NCI-H2029 treated with DMSO at 0.1 percent for 48 hours (cell line): ENCODE data around the gene CHST5.
"Not testable (repeated sequence)": the region's sequence is repeated elsewhere in the genome, so short reads cannot be mapped to it uniquely, and the experiment has no call there.

Experiments used
- DNase-seq: peaks from one replicate; lab custom pipeline; 2025; lab: John Stamatoyannopoulos, UW

CHST5 gene

GRCh38 chr16:75550211-75550662, 14.3 kb upstream of the CHST5 start:
- DNase-seq = no peak

GRCh38 chr16:75548456-75548855, 12.5 kb upstream of the CHST5 start:
- not testable (repeated sequence) for DNase-seq

DNA sequence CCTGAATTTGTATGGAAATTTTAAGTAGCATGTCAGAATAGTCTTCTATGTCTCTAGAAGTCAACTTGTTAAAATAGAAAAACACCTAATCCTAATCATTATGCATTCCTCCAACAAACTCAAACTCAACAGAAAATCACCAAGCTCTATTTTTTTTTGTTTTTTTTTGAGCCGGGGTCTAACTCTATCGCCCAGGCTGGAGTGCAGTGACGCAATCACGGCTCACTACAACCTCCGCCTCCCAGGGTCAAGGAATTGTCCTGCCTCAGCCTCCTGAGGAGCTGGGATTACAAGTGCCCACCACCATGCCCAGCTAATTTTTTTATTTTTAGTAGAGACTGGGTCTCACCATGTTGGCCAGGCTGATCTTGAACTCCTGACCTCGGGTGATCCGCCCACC, 10.4 kb upstream of the CHST5 start:
- DNase-seq = no peak

DNA sequence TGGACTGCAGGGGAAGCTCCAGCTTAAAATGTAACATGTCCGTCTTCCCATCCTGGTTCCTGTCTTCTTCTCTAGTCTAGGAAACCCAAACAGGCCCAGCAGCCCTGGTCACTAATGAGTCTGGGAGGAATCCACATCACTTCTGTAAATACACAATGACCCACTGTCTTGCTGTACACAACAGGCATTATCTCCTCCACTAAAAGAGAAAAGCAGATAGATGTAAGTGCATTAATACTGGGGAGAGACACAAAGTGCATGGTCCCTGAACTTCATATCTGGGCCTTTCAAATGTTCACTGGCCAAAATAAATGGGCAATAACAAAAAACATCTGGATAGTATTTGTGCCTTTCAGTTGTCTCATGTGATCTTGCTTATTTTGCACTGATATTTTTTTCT, 10.0 kb upstream of the CHST5 start:
- DNase-seq = not testable (repeated sequence)

GRCh38 chr16:75542462-75542861, 6.6 kb upstream of the CHST5 start:
- not testable (repeated sequence) for DNase-seq

- no peak for DNase-seq
These were observed 5.3 kb upstream of the CHST5 start for GRCh38 chr16:75541236-75541635.

DNA sequence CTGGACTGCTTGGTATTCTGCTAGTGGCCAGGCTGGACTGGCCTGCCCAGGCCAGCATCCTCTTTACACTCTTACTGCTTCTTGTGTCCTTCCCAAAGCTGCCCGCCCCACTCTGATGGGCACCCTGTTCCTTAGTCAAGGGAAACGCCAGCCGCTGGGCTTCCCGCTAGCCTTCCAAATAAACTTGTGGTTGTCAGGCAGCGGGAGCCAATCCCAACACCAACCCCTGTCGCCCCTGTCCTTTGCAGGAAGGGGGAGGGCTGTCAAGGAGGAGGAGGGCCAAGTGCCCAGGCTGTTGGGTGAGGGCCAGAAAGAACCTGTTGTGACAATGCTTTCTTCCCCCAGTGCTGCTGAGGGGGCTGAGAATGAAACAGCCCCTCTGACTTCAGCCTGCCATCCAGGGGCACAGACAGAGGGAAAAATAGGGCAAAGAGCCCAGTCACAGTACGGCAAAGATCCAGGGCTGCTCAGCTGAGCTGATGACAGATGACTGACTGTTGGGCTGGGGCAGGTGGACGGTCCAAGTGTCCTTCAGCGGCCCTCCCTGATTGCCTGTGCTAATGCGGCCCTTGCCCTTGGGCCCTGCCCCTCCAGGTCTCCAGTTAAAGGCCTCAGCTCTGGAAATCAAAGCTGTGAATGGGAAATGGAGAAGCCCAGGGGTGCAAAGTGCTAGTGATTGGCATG, 3.1 kb upstream of the CHST5 start:
- not testable (repeated sequence) for DNase-seq

DNA sequence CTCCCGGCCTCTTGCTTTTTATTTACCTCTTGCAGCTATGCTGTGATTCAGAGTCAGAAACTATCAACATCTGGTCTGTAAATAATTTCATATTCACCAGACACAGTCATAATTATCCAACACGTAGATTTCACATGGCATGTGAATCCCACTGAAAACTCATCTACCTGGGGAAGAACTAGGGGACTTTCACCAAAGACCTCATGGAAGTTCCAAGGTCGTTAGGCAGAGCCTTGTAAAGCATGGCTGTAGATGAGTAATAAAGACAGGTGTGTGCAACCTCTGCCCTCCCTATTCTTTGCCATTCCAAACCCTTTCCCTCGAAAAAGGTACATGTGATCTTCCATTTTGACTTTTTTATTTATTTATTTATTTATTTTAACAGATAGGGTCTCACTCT, 1.9 kb upstream of the CHST5 start:
- no peak for DNase-seq

GRCh38 chr16:75535211-75535843, 581 bp downstream of the CHST5 start:
- DNase-seq = no peak

- no peak for DNase-seq
These were observed 1.2 kb downstream of the CHST5 start for GRCh38 chr16:75534560-75535205.

- DNase-seq = no peak
These were observed 3.1 kb downstream of the CHST5 start for GRCh38 chr16:75532791-75533190.

GRCh38 chr16:75532142-75532765, 3.7 kb downstream of the CHST5 start:
- no peak for DNase-seq

DNA sequence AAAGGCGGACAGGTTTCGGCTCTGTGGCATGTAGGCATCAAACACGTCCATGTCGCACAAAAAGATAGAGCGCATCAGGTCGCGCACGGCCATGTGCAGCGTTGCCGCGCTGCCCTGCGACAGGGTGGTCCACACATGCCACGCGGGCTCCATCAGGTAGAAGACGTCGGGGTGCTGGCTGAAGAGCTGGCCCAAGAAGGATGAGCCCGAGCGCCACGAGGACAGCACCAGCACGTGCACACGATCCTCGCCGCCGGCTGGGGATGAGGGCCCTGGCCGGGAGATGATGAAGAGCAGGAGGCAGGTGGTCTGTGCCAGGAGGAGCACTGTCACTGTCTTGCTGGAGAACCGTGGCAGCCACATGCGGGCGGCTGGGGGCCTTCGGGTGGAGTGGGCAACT, 5.9 kb downstream of the CHST5 start:
- DNase-seq = no peak

DNA sequence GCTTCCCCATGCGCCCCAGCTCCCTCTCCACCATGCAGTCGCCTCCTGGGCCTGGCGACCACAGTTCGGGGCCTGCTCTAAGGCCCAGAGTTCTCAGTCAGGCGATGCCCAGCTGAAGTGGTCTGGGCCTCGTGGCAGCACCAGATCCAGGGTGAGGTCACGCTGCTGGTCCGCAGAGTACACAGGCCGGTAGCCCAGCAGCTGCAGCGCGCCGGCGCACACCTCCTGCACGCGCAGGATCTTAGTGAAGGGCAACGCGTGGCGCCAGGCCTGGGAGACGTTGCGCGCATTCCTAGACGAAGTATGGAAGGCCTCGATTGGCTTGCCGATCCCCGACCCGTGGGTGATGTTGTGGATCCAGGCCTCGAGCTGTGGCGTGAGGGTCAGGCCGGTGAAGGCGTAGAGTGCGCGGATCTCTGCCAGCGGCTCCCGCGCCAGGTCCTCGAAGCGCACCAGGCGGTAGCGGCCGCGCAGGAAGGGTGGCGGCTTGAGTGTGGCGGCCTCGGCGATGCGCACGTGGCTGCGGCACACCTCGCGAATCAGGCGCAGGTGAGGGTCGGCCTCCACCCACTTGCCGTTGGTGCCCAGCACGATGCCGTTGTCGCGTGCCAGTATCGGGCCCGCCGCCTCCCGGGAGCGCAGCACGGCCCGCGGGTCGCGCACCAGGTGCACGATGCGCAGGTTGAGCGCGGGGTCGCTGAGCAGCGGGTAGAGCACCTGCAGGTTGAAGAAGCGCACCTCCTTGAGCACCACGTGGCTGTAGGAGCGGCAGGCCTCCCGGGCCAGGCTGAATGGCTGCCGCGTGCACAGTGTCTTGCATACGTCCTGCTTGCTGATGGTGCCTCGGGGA, 6.6 kb downstream of the CHST5 start:
- DNase-seq = no peak

- DNase-seq = no peak
These were observed 8.0 kb downstream of the CHST5 start for GRCh38 chr16:75527825-75528299.

DNA sequence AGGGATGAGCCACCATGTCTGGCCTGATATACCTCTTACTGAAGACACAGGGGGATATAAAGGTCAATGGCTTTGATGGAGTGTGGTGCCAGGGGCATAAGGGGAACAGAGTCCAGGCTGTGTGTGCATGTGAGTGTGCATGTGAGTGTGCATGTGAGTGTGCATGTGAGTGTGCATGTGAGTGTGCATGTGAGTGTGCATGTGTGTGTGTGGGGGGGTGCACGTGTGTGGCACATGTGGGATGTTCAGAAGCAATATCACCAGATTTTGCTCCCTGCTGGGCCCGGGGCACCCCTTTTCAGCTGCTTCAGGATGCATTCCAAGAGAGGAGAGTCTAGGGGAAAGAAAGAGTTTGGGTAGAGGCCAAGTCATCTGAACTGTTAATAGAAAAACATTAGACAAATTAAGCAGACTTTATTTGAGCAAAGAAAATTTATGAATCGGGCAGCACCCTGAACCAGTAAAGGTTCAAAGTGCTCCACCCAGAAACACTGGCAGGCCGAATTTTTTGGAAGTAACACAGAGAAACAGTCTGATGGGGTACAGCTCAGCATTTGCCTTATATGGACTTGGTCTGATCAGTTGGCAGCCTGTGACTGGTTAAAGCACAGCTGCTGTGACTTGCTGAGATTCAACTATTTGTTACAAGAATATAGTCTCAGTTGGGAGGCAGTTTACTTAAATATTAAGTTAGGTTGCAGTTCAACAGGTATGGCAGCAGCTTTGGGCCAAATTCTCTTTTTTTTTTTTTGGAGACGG, 9.7 kb downstream of the CHST5 start:
- DNase-seq = no peak

DNA sequence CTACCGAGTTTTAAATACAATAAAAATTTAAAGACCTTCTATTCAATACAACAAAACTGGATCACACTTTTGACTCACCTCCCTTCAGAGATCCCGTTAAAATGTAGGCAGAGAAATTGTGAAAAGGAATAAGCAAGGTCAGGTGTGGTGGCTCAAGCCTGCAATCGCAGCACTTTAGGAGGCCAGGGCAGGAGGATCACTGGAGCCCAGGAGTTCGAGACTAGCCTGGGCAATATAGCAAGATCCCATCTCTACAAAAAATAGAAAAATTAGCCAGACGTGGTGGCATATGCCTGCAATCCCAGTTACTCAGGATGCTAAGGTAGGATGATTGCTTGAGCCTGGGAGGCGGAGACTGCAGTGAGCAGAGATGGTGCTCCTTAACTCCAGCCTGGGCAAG, 16.7 kb downstream of the CHST5 start:
- no peak for DNase-seq

- DNase-seq = not testable (repeated sequence)
These were observed 19.5 kb downstream of the CHST5 start for GRCh38 chr16:75516189-75516966.

GRCh38 chr16:75514296-75514695, 21.6 kb downstream of the CHST5 start:
- DNase-seq = no peak

- no peak for DNase-seq
These were observed 29.3 kb downstream of the CHST5 start for GRCh38 chr16:75506574-75506973.
